Measurements from ENCODE around the gene TTC7B.

- TF ChIP-seq POLR2AphosphoS5 (IDR thresholded peaks at IDR 0.05; ENCODE audit: low read depth, low read length), result no peak
- no peak for TF ChIP-seq POLR2A (IDR thresholded peaks at IDR 0.05; ENCODE audit: borderline replicate concordance, extremely low read depth, insufficient read depth, insufficient read length)
- no peak for TF ChIP-seq CBX3 (IDR thresholded peaks at IDR 0.05; ENCODE audit: low read depth)
- TF ChIP-seq, protein P1, sequence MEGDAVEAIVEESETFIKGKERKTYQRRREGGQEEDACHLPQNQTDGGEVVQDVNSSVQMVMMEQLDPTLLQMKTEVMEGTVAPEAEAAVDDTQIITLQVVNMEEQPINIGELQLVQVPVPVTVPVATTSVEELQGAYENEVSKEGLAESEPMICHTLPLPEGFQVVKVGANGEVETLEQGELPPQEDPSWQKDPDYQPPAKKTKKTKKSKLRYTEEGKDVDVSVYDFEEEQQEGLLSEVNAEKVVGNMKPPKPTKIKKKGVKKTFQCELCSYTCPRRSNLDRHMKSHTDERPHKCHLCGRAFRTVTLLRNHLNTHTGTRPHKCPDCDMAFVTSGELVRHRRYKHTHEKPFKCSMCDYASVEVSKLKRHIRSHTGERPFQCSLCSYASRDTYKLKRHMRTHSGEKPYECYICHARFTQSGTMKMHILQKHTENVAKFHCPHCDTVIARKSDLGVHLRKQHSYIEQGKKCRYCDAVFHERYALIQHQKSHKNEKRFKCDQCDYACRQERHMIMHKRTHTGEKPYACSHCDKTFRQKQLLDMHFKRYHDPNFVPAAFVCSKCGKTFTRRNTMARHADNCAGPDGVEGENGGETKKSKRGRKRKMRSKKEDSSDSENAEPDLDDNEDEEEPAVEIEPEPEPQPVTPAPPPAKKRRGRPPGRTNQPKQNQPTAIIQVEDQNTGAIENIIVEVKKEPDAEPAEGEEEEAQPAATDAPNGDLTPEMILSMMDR (IDR thresholded peaks at IDR 0.05 in 2 of 3, conservative IDR thresholded peaks at IDR 0.05 in 1 of 3; ENCODE audit: borderline replicate concordance in 1 of 3, insufficient read depth in 1 of 3, low read depth in 2 of 3, low read length in 2 of 3), result peak in 2 of 3 experiments; percentile 43 to 49; a peak in 3 of 6 replicates
- TF ChIP-seq EZH2 (IDR thresholded peaks at IDR 0.05), result no peak
- peak; percentile 7; the same call in 1 of the 2 replicates for TF ChIP-seq RAD21 (IDR thresholded peaks at IDR 0.05; ENCODE audit: low read depth)
- TF ChIP-seq SP1 (IDR thresholded peaks at IDR 0.05; ENCODE audit: low read depth), result no peak
- TF ChIP-seq, protein P2, sequence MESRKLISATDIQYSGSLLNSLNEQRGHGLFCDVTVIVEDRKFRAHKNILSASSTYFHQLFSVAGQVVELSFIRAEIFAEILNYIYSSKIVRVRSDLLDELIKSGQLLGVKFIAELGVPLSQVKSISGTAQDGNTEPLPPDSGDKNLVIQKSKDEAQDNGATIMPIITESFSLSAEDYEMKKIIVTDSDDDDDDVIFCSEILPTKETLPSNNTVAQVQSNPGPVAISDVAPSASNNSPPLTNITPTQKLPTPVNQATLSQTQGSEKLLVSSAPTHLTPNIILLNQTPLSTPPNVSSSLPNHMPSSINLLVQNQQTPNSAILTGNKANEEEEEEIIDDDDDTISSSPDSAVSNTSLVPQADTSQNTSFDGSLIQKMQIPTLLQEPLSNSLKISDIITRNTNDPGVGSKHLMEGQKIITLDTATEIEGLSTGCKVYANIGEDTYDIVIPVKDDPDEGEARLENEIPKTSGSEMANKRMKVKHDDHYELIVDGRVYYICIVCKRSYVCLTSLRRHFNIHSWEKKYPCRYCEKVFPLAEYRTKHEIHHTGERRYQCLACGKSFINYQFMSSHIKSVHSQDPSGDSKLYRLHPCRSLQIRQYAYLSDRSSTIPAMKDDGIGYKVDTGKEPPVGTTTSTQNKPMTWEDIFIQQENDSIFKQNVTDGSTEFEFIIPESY (IDR thresholded peaks at IDR 0.05; ENCODE audit: extremely low read depth, insufficient replicate concordance, low read length), result no peak
These were observed 30.8 kb downstream of the TTC7B start for GRCh38 chr14:90785471-90785870.
